Muscle of arm (tissue), 12 donors: ENCODE measurements around the gene CDH12. TPM values are rescaled to one million over a fixed set of nuclear protein-coding genes. Genes with fewer than 3 reads are reported as not detected.
"Not testable (repeated sequence)": the region's sequence is repeated elsewhere in the genome, so short reads cannot be mapped to it uniquely, and the experiment has no call there.

Source experiments
- DNase-seq: peaks from one replicate; pipeline ENCODE4 v3.0.0-alpha.2; 2013
- polyA plus RNA-seq, 12 donors: library from polyadenylated mRNA; unstranded; fragments of 120-200 nt; gene quantifications; one replicate each; pipeline ENCODE4 v1.2.1, GENCODE V29; 2013; ENCODE audit not compliant: insufficient read length in 12 of 12

The CDH12 gene
- polyA plus RNA-seq, 12 donors, result 0.84 to 4.3 (median 1.8) TPM; not detected in 2

DNA sequence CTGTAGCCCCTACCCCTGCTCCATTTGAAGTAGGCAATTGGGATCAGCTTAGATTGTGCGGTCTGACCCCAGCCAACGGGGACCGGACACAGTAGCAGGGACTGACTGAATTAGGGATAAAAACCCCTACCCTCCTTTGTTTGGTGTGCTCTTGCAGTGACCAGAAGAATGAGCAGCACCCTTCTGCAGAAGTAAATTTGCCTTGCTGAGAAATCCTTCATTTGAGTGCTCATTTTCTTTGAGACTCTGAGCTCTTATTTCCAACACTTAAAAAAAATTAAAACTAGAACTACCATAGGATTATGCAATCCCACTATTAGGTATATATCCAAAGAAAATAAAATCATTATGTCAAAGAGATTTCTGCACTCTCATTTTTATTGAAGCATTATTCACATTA, 560.0 kb downstream of the CDH12 start:
- DNase-seq, result no peak

- no peak for DNase-seq
Observed at GRCh38 chr5:22278164-22278563, 575.0 kb downstream of the CDH12 start.

GRCh38 chr5:22277006-22277405, 576.1 kb downstream of the CDH12 start:
- no peak for DNase-seq

GRCh38 chr5:22265855-22266254, 587.3 kb downstream of the CDH12 start:
- DNase-seq, result not testable (repeated sequence)

DNA sequence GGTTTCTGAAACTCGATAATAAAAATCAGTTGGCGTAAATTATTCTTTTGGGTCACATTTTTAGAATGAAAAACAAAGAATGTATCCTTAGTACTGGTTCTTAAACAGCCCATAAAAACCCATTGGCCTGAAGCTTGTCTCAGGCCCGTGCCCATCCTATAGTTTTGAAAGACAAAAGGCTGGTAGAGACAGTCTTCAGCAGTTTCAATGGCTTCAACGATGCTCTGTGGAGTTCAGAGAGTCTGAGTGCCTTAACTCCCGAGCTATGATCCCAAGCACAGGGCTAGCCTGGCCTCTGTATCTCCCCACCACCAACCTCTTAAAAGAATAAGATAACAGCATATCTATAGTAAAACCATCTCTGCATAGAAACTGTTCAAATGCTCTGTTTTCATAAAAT, 595.0 kb downstream of the CDH12 start:
- no peak for DNase-seq

DNA sequence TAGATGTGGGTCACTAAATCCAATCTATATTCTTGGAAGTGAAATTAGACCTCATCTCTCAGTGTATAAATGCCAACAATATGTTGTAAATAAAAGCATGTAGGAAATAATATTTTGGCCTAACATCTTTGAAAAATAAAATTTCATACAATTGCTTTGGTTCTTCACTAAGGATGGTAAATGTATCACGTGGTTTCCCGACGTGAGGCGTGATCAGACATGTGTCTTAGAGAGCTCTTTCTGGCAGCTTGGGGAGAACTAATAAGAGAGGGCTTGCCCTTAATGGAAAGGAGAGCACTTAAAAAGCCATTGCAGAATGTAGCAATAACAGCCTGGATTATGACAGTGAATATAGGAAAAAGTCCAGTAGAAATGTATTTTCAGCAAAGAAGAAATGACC, 602.6 kb downstream of the CDH12 start:
- no peak for DNase-seq

- no peak for DNase-seq
Observed at GRCh38 chr5:22249209-22249729, 603.9 kb downstream of the CDH12 start.

DNA sequence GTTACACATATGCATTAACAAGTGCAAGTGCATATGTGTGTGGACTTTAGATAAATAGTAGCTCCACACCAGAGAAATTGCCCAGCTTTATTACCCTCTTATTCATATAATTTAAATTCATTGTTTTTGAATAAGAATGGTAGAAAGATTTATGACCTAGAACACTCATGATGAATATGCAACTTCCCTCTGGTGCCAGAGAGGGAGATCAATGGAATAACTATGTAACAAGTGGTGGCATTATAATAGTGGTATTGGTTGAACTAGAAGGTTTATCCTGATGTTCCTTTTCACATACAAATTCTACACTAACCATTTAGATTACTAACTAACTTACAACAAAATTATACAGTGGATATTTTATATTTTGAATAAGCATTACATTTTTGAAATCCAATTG, 607.4 kb downstream of the CDH12 start:
- DNase-seq, result no peak

GRCh38 chr5:22242532-22242931, 610.6 kb downstream of the CDH12 start:
- DNase-seq, result no peak

GRCh38 chr5:22238047-22238446, 615.1 kb downstream of the CDH12 start:
- no peak for DNase-seq

DNA sequence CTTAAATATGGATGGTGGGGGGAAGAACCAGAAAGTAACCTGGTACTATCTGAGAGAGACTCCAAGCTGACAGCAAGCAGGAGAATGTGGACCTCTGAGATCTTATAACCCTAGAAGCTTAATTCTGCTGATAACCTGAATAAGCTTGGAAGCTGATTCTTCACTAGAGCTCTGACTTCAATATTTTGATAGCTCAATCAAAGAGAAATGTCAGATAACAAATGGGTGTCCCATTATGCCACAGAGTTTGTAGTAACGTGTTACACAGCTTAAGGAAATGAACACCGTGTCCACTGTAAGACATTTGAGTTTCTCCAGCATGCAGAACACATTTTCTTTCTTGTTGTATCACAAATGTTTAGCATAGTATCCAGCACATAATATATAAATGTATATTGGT, 626.7 kb downstream of the CDH12 start:
- no peak for DNase-seq

DNA sequence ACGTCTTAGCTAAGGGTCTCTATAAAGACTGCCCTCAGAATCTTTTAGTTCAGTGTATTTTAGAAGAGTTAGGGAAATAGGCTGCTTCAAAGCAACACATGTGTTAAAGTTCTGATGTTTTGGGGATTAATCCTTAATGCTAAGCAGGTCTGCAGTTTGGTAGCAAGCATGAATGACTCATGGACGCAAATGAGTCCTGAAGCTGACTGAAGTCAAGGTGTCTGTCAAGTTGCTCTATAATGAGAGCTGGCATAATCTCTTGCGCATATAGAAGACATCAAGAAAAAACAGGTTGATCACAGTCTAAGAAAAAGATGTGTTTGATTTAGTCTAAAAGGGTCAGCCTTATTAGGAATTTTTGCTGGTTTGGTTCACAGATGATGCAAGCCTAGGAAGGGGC, 630.1 kb downstream of the CDH12 start:
- DNase-seq, result no peak

DNA sequence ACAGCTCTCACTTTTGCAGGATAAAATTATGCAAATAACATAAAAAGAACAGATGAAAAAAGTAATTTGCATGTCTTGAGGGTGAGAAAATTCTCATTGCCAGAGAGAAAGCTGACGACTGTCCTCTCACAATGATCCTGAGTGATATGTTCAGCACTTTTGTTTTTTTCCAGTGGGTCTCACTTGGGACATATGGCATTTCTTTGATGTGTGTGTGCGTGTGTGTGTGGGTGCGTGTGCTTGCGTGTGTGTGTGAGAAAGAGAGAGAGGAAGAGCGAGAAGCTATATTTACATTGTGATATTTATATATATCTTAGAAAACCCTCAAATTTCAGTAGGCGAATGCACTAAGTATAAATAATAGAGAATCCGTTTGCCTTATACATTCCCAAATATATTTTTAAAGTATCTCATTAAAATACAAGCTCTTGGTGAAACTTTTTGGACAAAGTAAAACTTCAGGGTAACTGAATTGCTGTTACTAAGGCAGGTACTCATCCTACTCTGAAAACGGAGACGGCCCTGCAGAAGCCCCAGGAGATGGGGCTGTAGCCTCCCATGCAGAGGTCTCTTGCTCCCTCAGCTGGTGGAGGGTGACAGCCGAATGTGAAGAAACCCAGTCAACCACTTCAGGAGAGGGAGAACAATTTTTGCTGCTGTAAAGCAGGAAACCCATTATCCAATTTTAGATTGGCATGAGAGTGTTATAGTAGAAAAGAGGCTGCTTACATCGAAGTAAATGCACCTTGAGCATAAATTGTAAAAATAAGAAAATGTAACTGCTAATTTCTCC, 639.2 kb downstream of the CDH12 start:
- not testable (repeated sequence) for DNase-seq

DNA sequence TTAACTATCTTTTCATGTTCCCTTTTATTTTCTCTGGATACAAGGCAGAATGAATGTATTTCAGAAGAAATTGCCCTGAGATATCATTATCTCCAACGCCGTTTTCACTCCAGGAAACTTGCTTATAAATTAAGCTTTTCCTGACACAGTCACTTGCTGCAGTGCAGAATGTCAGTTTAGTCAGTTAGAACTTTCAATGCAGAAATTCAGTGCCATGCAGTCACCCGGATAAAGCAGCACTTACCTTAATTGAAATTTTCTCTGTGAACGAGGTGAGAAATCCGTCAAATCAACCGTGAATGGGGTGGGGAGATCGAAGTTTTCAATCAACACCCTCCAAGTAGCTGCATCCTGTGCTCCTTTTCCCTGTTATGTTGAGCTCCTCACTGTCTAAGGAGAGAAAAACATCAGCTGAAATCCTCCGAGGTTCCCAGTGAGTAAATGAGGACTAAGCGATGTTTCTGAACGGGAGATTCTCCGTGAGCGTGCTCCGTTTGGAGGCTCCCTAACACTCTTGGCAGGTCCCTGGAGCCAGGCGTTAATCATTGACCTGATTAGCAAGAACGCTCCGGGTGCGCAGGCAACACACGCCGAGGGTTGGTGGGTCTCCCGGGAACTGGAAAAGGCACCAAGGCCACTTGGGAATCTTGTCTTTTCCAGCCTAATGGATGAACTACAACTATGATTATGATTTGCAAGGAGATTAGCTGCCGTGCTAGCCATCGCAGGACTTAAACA, 640.7 kb downstream of the CDH12 start:
- DNase-seq, result not testable (repeated sequence)

- not testable (repeated sequence) for DNase-seq
Observed at GRCh38 chr5:22208463-22208862, 644.7 kb downstream of the CDH12 start.

DNA sequence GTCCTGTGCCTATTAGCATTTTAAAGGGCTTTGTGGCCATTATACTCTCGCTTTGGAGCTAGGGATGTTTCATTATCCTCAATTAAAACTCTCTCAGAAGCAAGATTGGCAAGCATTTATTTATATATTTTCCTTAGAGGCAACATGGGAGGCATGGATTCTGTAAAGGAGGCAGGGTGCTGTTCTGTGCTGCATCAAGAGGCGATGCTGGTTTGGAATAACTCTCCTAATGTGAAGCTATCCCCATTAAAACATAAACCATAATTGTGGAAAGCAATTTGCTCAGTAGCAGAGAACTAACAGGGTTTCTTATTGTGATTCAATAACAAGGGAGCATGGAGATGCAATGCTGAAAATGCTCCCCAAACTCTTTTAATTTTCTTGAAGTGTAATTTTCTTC, 664.5 kb downstream of the CDH12 start:
- DNase-seq, result not testable (repeated sequence)

DNA sequence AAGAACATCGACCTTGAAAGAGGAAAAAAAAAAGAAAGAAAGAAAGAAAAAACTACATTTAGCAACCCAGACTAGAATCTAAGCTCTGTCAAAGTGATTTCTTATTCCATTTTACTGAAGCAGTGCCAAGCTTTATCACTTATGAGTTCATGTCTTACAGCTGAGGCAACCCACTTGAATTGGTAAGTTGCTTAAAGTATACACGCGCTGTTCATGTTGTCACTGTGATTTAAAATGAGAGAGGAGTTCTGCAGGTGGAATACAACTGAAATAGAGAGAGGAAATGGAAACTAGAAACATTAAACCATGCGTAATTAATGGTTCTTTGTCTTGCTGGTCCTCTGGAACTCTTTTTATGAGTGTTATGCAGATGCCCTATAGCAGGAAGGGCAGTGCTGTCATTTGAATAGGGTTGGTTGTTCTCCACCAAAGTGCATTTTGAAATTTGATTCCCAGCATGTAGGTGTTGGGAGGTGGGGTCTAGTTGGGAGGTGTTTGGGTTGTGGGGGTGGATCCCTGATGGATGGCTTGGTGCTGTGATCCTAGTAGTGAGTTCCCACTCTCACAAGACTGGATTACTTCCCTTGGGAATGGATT, 665.4 kb downstream of the CDH12 start:
- not testable (repeated sequence) for DNase-seq

GRCh38 chr5:22169226-22169625, 683.9 kb downstream of the CDH12 start:
- DNase-seq, result not testable (repeated sequence)

DNA sequence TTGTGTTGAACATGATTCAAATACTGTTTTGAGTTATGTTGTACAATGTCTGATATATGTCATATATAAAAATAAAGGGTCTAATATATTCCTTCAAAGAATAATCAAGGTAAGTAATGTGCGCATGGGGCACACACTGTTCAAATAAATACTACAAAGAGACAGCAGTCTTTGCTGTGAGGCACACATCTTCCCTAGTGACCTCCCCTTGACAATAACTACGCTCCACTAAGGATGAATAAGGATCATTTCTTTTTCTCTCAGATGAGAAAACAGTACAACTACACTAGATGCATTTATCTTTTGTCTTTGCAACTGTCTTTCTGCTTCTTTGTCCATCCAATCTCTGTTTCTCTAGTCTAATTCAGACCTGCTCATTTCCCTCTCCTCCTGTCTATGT, 684.4 kb downstream of the CDH12 start:
- not testable (repeated sequence) for DNase-seq

DNA sequence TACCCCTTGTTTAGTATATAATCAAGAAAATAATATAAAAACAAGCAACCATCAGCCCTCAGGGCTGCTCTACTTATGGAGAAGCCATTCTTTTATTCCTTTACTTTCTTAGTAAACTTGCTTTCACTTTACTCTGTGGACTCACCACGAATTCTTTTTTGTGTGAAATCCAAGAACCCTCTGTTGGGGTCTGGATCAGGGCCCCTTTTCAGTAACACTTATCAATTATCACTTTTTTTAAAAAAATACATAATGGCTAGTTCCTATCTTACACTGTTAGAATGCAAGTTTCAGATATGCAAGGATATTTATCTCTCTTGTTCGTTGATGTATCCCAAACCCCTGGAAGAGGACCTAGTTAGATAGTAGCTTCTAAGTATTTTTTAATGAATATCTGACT, 687.2 kb downstream of the CDH12 start:
- DNase-seq, result not testable (repeated sequence)

DNA sequence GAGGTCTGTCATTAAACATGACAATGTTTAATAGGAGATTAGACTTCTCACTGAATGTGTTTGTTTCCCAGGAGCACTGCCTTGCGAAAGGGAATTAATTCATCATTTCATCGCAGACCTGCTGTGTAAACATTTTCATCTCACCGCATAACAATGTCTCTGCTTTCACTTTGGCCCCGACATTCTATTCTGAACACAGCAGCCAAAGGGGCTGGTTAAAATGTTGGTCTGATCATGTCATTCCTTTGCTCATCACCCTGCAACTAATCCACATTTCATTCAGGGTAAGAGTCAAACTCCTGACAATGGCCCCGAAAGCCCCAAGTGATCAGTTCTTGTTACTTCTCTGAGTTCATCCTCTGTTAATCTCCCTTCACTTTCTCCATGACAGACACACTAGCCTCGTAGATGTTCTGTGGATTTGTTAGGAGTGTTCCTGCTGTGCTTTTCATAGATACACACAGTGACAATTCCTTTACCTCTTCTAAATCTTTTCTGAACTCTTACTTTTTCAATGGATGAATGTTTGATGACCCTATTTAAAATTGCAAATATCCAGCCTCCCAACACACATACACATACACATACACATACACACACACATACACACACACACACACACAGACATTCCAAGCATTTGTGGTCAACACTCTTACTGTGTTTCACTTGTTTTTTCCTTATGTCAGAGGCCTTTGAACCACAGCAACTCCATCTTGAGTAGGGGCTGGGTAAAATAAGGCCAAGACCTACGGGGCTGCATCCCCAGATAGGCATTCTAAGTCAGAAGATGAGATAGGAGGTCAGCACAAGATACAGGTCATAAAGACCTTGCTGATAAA, 688.0 kb downstream of the CDH12 start:
- DNase-seq, result not testable (repeated sequence)

- not testable (repeated sequence) for DNase-seq
Observed at GRCh38 chr5:22156953-22157352, 696.2 kb downstream of the CDH12 start.
